ENCODE results near the gene CEP70.

DNA sequence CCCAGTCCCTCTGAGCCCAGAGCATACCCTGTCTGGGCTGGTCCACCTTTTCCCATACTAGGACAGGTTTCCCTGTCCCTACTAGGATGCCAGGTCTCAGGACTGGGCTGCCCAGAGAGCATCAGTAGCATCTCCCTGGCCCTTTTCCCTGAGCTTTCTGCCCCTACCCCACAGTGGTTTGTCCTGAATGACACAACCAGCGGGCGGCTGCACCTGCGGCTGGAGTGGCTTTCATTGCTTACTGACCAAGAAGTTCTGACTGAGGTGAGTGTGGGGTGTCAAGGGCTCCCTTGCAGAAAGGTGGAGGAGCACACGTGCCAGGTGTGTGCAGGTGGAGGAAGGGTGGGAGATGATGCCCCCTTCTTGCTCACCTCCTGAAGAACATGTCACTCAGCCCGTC lies 126.1 kb downstream of the CEP70 start:
- TF ChIP-seq CEBPB (IDR thresholded peaks at IDR 0.05) (no peak), ESRRA (IDR thresholded peaks at IDR 0.05; ENCODE audit: borderline replicate concordance, low read length) (no peak), RAD21 (conservative IDR thresholded peaks at IDR 0.05 in 1 of 2, IDR thresholded peaks at IDR 0.05 in 1 of 2) (no peak), MAZ (IDR thresholded peaks at IDR 0.05; ENCODE audit: borderline replicate concordance, low read depth, low read length) (no peak), JUN (IDR thresholded peaks at IDR 0.05) (no peak), CBX8 (IDR thresholded peaks at IDR 0.05) (no peak), POLR2A (IDR thresholded peaks at IDR 0.05; ENCODE audit: low read length) (no peak)
- TF ChIP-seq, protein P1, sequence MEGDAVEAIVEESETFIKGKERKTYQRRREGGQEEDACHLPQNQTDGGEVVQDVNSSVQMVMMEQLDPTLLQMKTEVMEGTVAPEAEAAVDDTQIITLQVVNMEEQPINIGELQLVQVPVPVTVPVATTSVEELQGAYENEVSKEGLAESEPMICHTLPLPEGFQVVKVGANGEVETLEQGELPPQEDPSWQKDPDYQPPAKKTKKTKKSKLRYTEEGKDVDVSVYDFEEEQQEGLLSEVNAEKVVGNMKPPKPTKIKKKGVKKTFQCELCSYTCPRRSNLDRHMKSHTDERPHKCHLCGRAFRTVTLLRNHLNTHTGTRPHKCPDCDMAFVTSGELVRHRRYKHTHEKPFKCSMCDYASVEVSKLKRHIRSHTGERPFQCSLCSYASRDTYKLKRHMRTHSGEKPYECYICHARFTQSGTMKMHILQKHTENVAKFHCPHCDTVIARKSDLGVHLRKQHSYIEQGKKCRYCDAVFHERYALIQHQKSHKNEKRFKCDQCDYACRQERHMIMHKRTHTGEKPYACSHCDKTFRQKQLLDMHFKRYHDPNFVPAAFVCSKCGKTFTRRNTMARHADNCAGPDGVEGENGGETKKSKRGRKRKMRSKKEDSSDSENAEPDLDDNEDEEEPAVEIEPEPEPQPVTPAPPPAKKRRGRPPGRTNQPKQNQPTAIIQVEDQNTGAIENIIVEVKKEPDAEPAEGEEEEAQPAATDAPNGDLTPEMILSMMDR (IDR thresholded peaks at IDR 0.05): no peak
- TF ChIP-seq, protein P2, sequence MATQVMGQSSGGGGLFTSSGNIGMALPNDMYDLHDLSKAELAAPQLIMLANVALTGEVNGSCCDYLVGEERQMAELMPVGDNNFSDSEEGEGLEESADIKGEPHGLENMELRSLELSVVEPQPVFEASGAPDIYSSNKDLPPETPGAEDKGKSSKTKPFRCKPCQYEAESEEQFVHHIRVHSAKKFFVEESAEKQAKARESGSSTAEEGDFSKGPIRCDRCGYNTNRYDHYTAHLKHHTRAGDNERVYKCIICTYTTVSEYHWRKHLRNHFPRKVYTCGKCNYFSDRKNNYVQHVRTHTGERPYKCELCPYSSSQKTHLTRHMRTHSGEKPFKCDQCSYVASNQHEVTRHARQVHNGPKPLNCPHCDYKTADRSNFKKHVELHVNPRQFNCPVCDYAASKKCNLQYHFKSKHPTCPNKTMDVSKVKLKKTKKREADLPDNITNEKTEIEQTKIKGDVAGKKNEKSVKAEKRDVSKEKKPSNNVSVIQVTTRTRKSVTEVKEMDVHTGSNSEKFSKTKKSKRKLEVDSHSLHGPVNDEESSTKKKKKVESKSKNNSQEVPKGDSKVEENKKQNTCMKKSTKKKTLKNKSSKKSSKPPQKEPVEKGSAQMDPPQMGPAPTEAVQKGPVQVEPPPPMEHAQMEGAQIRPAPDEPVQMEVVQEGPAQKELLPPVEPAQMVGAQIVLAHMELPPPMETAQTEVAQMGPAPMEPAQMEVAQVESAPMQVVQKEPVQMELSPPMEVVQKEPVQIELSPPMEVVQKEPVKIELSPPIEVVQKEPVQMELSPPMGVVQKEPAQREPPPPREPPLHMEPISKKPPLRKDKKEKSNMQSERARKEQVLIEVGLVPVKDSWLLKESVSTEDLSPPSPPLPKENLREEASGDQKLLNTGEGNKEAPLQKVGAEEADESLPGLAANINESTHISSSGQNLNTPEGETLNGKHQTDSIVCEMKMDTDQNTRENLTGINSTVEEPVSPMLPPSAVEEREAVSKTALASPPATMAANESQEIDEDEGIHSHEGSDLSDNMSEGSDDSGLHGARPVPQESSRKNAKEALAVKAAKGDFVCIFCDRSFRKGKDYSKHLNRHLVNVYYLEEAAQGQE (IDR thresholded peaks at IDR 0.05): no peak
- TF ChIP-seq, protein P3, sequence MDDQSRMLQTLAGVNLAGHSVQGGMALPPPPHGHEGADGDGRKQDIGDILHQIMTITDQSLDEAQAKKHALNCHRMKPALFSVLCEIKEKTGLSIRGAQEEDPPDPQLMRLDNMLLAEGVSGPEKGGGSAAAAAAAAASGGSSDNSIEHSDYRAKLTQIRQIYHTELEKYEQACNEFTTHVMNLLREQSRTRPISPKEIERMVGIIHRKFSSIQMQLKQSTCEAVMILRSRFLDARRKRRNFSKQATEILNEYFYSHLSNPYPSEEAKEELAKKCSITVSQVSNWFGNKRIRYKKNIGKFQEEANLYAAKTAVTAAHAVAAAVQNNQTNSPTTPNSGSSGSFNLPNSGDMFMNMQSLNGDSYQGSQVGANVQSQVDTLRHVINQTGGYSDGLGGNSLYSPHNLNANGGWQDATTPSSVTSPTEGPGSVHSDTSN (IDR thresholded peaks at IDR 0.05): no peak
